A673 (cell line): ENCODE results near the gene CISH. TPM values are rescaled to one million over a fixed set of nuclear protein-coding genes. Genes with fewer than 3 reads are reported as not detected.

Source experiments
- BruUV-seq: library from RNA; stranded (reverse); fragments of 400-500 nt; replicated peaks from 2 replicates; lab custom pipeline; 2021; lab: Mats Ljungman, UMichigan
- CTCF ChIA-PET: fragments of 300-600 bp; sonication (Branson Sonifier 250); formaldehyde crosslinking; loops from one replicate; lab custom pipeline; 2022; ENCODE audit warnings: antibody characterized with exemption; lab: Charles Lee
- POLR2A ChIA-PET: fragments of 300-600 bp; sonication (Branson Sonifier 250); formaldehyde crosslinking; loops from one replicate; lab custom pipeline; 2022; ENCODE audit warnings: antibody characterized with exemption; ENCODE audit not compliant: low non-redundant PET; lab: Charles Lee
- DNase-seq: peaks from one replicate; pipeline ENCODE4 v3.0.0-alpha.2; 2015; ENCODE audit warnings: low spot score
- H3K27ac ChIP-seq: fragments of 200-600 bp; sonication (generic); 2 replicates; pipeline ENCODE4 v1.5.1; 2016; ENCODE audit warnings: mixed run types, low read depth, mild to moderate bottlenecking, mixed read lengths, antibody characterized with exemption, low read length; ENCODE audit not compliant: poor library complexity, severe bottlenecking
- H3K27me3 ChIP-seq: fragments of 200-600 bp; sonication (generic); replicated peaks from 2 replicates; pipeline ENCODE4 v1.6.1; 2017; ENCODE audit warnings: mixed run types, low read depth, mild to moderate bottlenecking, mixed read lengths, antibody characterized with exemption, low read length; ENCODE audit not compliant: insufficient read depth, poor library complexity
- H3K36me3 ChIP-seq: fragments of 200-600 bp; sonication (generic); 2 replicates; pipeline ENCODE4 v1.6.1; 2016; ENCODE audit warnings: mixed run types, mild to moderate bottlenecking, mixed read lengths, antibody characterized with exemption, low read length; ENCODE audit not compliant: insufficient read depth, poor library complexity, severe bottlenecking
- H3K4me1 ChIP-seq: fragments of 200-600 bp; sonication (generic); 2 replicates; pipeline ENCODE4 v1.6.1; 2017; ENCODE audit warnings: mixed run types, mild to moderate bottlenecking, mixed read lengths, antibody characterized with exemption, low read length; ENCODE audit not compliant: insufficient read depth, poor library complexity, severe bottlenecking
- H3K4me3 ChIP-seq: fragments of 200-600 bp; sonication (generic); 2 replicates; pipeline ENCODE4 v1.5.1; 2016; ENCODE audit warnings: low read depth, mixed run types, mild to moderate bottlenecking, mixed read lengths, low read length; ENCODE audit not compliant: poor library complexity, severe bottlenecking
- H3K9me3 ChIP-seq: fragments of 200-600 bp; sonication (generic); 2 replicates; pipeline ENCODE4 v1.6.1; 2016; ENCODE audit warnings: mixed run types, low read depth, mild to moderate bottlenecking, mixed read lengths, antibody characterized with exemption, low read length; ENCODE audit not compliant: poor library complexity, severe bottlenecking
- EZH2 ChIP-seq: fragments of 200-600 bp; sonication (generic); IDR thresholded peaks from 2 replicates; pipeline ENCODE4 v1.6.1; 2017; ENCODE audit warnings: borderline replicate concordance, low read depth, mild to moderate bottlenecking, mixed read lengths, antibody characterized with exemption, low read length; ENCODE audit not compliant: poor library complexity, severe bottlenecking
- intact Hi-C: fragments of 100-400 bp; cut with micrococcal nuclease; formaldehyde crosslinking; loops from one replicate; pipeline ENCODE4 v1.10.0; 2022; ENCODE audit not compliant: unreplicated experiment
- total RNA-seq: library from RNA; stranded (reverse); gene quantifications from 2 replicates; pipeline ENCODE4 v1.2.3, GENCODE V29; 2021
- TF ChIP-seq, protein P1 (sequence below): fragments of 300-800, 200-600 bp; sonication (generic); conservative IDR thresholded peaks from 2 replicates; pipeline ENCODE4 v1.5.1; 2017; ENCODE audit warnings: low read depth, mild to moderate bottlenecking, antibody characterized with exemption, low read length, moderate library complexity, mixed read lengths

CISH gene
- total RNA-seq, 1 experiment from 2014 or later: 0.86 TPM

DNA sequence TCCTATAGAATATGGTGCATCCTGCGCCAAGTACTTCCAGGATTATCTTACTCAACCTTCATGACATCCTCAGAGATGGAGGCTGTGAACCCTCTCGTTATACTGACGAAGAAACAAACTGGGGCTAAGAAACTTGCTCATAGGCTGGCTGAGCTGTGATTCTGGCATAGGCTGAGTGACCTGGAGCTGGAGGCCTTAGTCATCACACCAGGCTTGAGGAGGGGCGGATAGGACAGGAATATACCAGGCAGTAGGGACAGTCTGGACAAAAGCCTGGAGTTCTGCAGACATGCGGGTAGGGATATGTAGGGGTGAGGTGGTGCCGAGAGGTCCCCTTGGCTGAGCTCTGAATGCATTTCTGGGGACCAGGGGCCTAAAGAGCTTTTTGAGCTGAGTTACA lies 24.2 kb downstream of the CISH start:
- POLR2A ChIA-PET: no interaction called here
- Histone ChIP-seq H3K27ac (no peak overlapping the region), H3K9me3 (no peaks in the 10 kb centered on the region), H3K4me3 (no peak overlapping the region), H3K36me3 (no peaks in the 10 kb centered on the region), H3K4me1 (no peaks in the 10 kb centered on the region), H3K27me3 (no peaks in the 10 kb centered on the region)
- DNase-seq: no peak
- BruUV-seq: no TSS peak
- CTCF ChIA-PET: no interaction called here
- no peak for TF ChIP-seq EZH2
- TF ChIP-seq, protein P1, sequence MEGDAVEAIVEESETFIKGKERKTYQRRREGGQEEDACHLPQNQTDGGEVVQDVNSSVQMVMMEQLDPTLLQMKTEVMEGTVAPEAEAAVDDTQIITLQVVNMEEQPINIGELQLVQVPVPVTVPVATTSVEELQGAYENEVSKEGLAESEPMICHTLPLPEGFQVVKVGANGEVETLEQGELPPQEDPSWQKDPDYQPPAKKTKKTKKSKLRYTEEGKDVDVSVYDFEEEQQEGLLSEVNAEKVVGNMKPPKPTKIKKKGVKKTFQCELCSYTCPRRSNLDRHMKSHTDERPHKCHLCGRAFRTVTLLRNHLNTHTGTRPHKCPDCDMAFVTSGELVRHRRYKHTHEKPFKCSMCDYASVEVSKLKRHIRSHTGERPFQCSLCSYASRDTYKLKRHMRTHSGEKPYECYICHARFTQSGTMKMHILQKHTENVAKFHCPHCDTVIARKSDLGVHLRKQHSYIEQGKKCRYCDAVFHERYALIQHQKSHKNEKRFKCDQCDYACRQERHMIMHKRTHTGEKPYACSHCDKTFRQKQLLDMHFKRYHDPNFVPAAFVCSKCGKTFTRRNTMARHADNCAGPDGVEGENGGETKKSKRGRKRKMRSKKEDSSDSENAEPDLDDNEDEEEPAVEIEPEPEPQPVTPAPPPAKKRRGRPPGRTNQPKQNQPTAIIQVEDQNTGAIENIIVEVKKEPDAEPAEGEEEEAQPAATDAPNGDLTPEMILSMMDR: no peak
- intact Hi-C loops: no loop called here

DNA sequence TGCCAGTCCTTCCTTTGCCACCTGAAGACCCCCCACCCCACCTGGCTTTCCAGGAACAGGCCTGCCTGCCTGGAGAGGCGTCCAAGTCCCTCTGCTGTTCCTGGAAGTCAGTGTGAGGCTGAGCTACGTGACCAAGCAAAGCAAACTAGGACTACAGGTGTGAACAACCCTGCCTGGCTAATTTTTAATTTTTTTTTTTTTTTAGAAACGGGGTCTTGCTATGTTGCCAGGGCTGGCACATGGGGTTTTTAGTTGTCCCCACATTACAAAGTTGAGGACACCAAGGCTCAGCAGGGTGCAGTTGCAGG lies 24.9 kb downstream of the CISH start:
- POLR2A ChIA-PET: no interaction called here

DNA sequence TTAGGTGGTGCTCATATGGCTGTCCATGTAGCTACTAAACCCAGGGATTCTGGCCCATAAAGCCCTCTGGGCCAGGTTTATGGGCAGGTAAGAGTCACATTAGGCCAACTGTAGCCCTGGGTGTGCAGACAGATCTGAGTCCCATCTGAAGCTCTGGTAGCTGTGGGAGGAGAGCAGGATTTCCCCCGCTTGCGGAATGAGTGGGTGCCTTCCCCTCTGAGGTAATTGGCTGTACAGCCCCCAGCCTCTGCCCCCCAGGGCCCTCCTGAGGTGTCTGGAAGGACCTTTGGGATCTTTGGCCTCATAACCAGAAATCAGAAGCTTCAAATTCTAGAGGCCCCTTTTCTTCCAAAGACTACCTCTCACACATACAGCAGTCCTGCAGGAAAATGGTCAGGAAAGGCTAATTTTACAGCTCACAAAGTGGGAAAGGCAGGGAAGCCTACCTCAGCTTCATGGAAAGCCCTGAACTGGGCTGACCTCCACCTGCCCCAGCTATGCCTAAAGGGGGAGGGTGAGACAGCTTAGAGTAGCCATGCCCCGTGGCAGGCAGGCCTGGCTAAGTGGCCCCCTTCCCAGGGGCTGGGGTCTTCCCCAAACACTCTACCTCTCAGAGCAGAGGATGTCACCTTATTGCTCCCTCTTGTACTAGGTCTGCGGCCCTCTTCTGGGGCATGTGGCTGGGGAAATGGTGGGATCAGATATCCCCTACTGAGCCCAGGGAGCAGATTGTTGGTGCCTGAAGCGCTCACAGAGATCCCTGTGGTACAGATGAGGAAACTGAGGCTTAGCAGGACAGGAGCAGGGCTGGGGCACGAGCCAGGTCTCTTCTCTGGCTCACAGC lies 25.4 kb downstream of the CISH start:
- Histone ChIP-seq H3K27ac (no peak overlapping the region), H3K36me3 (no peaks in the 10 kb centered on the region), H3K4me1 (no peaks in the 10 kb centered on the region), H3K27me3 (no peaks in the 10 kb centered on the region), H3K4me3 (no peak overlapping the region), H3K9me3 (no peaks in the 10 kb centered on the region)
- TF ChIP-seq, protein P1: no peak
- TF ChIP-seq EZH2: no peak
- ChIA-PET POLR2A (interaction anchor here (0.6 kb wide), 1 partner anchor 241 kb away, joined by 11 read pairs; no protein-coding TSS in a partner anchor), CTCF (no interaction called here)
- intact Hi-C loops: no loop called here
- BruUV-seq: no TSS peak
- DNase-seq: no peak

More for the DNA sequence above, 24.9 kb downstream of the CISH start:
- intact Hi-C loops: no loop called here
- no peak for TF ChIP-seq EZH2
- TF ChIP-seq, protein P1: no peak
- no peak for DNase-seq
- Histone ChIP-seq H3K9me3 (no peaks in the 10 kb centered on the region), H3K4me1 (no peaks in the 10 kb centered on the region), H3K27ac (no peak overlapping the region), H3K27me3 (no peaks in the 10 kb centered on the region), H3K4me3 (no peak overlapping the region), H3K36me3 (no peaks in the 10 kb centered on the region)
- no TSS peak for BruUV-seq
- CTCF ChIA-PET: no interaction called here
